ENCODE measurements around the gene HCFC2. TPM values are rescaled to one million over a fixed set of nuclear protein-coding genes. Genes with fewer than 3 reads are reported as not detected.
A peak's percentile ranks its signal among the peaks of the same experiment; 100 is the strongest.

The HCFC2 gene
- total RNA-seq, 2 experiments from 2014 or later = 11.2 to 15.1 TPM

DNA sequence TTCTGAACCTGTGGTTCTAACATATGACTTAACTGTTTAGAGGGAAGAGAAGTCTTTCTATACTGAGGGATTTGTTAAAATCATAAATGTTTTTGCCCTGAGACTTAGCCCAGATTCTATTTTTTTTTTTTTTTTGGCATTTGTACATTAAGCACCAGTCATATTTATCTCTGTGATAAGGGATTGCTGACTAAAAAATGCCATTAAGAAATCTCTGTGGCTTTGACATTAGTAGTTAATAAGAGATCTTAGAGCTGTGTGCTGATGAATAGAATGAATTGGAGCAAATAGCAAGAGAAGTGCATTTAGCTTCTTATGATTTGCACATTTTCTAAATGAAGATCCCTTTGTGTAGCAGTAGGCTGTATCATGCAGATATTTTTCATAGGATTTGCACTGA is 41.1 kb downstream of the HCFC2 start:
- no peak overlapping the region for H3K4me3 Mint-ChIP-seq
- DNase-seq (no peak), ATAC-seq (ENCODE audit: poor library complexity) (no peak)
- Histone ChIP-seq H3K27ac (ENCODE audit: low read depth in 1 of 2, low read length in 2 of 2) (no peak overlapping the region), H3K4me3 (ENCODE audit: low read length) (no peak overlapping the region), H3K36me3 (ENCODE audit: insufficient read depth, low read length) (peaks cover 13% of the 10 kb centered on the region), H3K4me1 (ENCODE audit: insufficient read depth, low read length) (no peaks in the 10 kb centered on the region), H3K27me3 (ENCODE audit: control insufficient read depth in 1 of 2, insufficient read depth in 2 of 2, low read length in 2 of 2) (no peaks in the 10 kb centered on the region), H3K9me3 (ENCODE audit: control insufficient read depth in 1 of 2, insufficient read depth in 1 of 2, low read length in 2 of 2) (no peaks in the 10 kb centered on the region)
- ChIA-PET POLR2A (interaction anchor here (1.4 kb wide), 1 partner anchor 33 kb away, joined by 6 read pairs; the partner anchor contains the start of gene NFYB), CTCF (interaction anchor here (1.0 to 1.1 kb wide), 3 partner anchors 42 to 221 kb away, joined by 3 read pairs; no protein-coding TSS in a partner anchor)
- H3K36me3 Mint-ChIP-seq (ENCODE audit: low read depth) = peaks cover 37% of the 10 kb centered on the region
- H3K9me3 Mint-ChIP-seq = no peaks in the 10 kb centered on the region
- TF ChIP-seq, protein P1, sequence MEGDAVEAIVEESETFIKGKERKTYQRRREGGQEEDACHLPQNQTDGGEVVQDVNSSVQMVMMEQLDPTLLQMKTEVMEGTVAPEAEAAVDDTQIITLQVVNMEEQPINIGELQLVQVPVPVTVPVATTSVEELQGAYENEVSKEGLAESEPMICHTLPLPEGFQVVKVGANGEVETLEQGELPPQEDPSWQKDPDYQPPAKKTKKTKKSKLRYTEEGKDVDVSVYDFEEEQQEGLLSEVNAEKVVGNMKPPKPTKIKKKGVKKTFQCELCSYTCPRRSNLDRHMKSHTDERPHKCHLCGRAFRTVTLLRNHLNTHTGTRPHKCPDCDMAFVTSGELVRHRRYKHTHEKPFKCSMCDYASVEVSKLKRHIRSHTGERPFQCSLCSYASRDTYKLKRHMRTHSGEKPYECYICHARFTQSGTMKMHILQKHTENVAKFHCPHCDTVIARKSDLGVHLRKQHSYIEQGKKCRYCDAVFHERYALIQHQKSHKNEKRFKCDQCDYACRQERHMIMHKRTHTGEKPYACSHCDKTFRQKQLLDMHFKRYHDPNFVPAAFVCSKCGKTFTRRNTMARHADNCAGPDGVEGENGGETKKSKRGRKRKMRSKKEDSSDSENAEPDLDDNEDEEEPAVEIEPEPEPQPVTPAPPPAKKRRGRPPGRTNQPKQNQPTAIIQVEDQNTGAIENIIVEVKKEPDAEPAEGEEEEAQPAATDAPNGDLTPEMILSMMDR (IDR thresholded peaks at IDR 0.05) = no peak
- peaks cover 14% of the 10 kb centered on the region for H3K4me1 Mint-ChIP-seq (ENCODE audit: low read depth)
- intact Hi-C loops (cut with DNase I, micrococcal nuclease) = no loop called here
- H3K27ac Mint-ChIP-seq = no peak overlapping the region
- H3K27me3 Mint-ChIP-seq = no peaks in the 10 kb centered on the region

DNA sequence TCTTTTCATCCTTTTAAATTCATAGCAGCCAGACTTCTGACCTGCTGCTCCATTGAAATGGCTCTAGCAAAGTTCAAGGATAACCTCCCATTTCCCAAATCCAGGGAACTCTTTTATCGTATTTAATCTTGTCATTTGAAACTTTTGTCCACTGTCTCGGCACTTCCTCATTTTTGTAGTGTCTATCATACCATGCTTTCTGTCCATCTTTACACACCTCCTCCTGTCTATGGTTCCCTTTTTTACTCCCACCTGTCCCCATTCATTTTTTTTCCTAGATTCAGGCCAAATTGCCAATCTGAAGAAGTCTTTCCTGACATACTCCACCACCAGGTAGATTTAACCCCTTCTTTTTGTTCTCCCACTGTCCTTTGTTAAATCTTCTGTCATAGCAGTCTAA is 42.6 kb downstream of the HCFC2 start:
- no peaks in the 10 kb centered on the region for H3K4me1 ChIP-seq (ENCODE audit: insufficient read depth, low read length)
- H3K9me3 ChIP-seq (ENCODE audit: control insufficient read depth in 1 of 2, insufficient read depth in 1 of 2, low read length in 2 of 2) = no peaks in the 10 kb centered on the region
- H3K27ac ChIP-seq (ENCODE audit: low read depth in 1 of 2, low read length in 2 of 2) = no peak overlapping the region
- intact Hi-C loops (cut with DNase I, micrococcal nuclease) = no loop called here
- H3K36me3 ChIP-seq (ENCODE audit: insufficient read depth, low read length) = peaks cover 13% of the 10 kb centered on the region
- H3K4me3 ChIP-seq (ENCODE audit: low read length) = no peak overlapping the region
- Mint-ChIP-seq H3K9me3 (no peaks in the 10 kb centered on the region), H3K27me3 (no peaks in the 10 kb centered on the region), H3K36me3 (ENCODE audit: low read depth) (peaks cover 23% of the 10 kb centered on the region), H3K27ac (no peak overlapping the region), H3K4me3 (no peak overlapping the region), H3K4me1 (ENCODE audit: low read depth) (peaks cover 14% of the 10 kb centered on the region)
- H3K27me3 ChIP-seq (ENCODE audit: control insufficient read depth in 1 of 2, insufficient read depth in 2 of 2, low read length in 2 of 2) = no peaks in the 10 kb centered on the region
- ATAC-seq (ENCODE audit: poor library complexity) (no peak), DNase-seq (no peak)
- ChIA-PET CTCF (interaction anchor here (0.7 kb wide), 1 partner anchor 9 kb away, joined by 3 read pairs; no protein-coding TSS in a partner anchor), POLR2A (no interaction called here)
- TF ChIP-seq, protein P1 (IDR thresholded peaks at IDR 0.05) = no peak

DNA sequence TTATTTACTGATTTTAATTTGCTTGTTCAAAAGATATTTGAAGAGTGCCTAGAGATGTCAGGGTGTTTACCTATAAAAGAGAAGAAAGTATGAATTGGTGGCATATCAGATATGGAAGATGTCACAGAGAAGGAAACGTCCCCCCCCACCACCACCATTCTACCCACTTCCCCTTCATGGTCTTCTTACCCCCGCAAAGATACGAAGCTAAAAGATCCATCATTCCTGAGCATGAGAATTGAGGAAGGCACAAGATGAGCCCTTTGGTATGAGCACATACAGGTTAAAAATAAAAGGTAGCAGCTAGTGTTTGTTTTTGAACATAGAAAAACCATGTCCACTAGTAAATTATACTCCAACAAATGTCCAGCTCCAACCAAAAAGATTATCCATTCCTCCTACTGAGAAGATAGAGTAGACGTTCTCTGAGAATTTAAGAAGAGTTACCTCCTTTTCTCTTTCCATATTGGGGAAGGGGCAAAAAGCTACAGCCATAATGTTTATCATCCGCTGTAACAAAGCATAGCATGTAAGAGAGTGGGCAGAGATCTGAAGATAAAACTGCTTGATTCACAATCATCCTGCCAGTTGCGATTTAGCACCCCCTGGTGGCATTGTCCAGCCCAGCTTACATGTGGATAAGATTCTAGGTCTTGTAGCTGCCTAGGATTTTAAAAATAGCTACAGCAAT is 44.6 kb downstream of the HCFC2 start:
- intact Hi-C loops (cut with DNase I, micrococcal nuclease) = loop anchor here (1.0 kb wide), 3 partner anchors 52 to 231 kb away; no protein-coding TSS in a partner anchor
- ATAC-seq (ENCODE audit: poor library complexity) (peak; percentile 100), DNase-seq (peak; percentile 77 to 92 (median 84))
- Histone ChIP-seq H3K27ac (ENCODE audit: low read depth in 1 of 2, low read length in 2 of 2) (no peak overlapping the region), H3K4me3 (ENCODE audit: low read length) (no peak overlapping the region), H3K4me1 (ENCODE audit: insufficient read depth, low read length) (no peaks in the 10 kb centered on the region), H3K9me3 (ENCODE audit: control insufficient read depth in 1 of 2, insufficient read depth in 1 of 2, low read length in 2 of 2) (no peaks in the 10 kb centered on the region), H3K36me3 (ENCODE audit: insufficient read depth, low read length) (no peaks in the 10 kb centered on the region), H3K27me3 (ENCODE audit: control insufficient read depth in 1 of 2, insufficient read depth in 2 of 2, low read length in 2 of 2) (no peaks in the 10 kb centered on the region)
- ChIA-PET POLR2A (interaction anchor here (0.8 to 1.7 kb wide), 9 partner anchors 11 to 229 kb away, joined by 3 to 17 read pairs (median 6); partner anchors contain the start of genes HCFC2, HSP90B1 and NFYB), CTCF (interaction anchor here (0.6 to 1.8 kb wide), 25 partner anchors 8 to 268 kb away, joined by 3 to 18 read pairs (median 4); partner anchors contain the start of genes HCFC2, HSP90B1, NFYB and NT5DC3)
- Mint-ChIP-seq H3K36me3 (ENCODE audit: low read depth) (peaks cover 9% of the 10 kb centered on the region), H3K4me3 (peak overlapping the region; percentile 59), H3K27me3 (no peaks in the 10 kb centered on the region), H3K27ac (peak overlapping the region; percentile 24), H3K4me1 (ENCODE audit: low read depth) (peaks cover 14% of the 10 kb centered on the region), H3K9me3 (no peaks in the 10 kb centered on the region)
- TF ChIP-seq, protein P1 (IDR thresholded peaks at IDR 0.05) = peak; percentile 89

Measured in CD4-positive, alpha-beta T cell (primary cell).